Measurements from ENCODE around the gene PFDN2.

Gene PFDN2

GRCh38 chr1:161162052-161162451 is 44.2 kb upstream of the PFDN2 start:
- DNase-seq (ENCODE audit: insufficient read length, low spot score) (no peak), FAIRE-seq (no peak)
- TF ChIP-seq, protein P1, sequence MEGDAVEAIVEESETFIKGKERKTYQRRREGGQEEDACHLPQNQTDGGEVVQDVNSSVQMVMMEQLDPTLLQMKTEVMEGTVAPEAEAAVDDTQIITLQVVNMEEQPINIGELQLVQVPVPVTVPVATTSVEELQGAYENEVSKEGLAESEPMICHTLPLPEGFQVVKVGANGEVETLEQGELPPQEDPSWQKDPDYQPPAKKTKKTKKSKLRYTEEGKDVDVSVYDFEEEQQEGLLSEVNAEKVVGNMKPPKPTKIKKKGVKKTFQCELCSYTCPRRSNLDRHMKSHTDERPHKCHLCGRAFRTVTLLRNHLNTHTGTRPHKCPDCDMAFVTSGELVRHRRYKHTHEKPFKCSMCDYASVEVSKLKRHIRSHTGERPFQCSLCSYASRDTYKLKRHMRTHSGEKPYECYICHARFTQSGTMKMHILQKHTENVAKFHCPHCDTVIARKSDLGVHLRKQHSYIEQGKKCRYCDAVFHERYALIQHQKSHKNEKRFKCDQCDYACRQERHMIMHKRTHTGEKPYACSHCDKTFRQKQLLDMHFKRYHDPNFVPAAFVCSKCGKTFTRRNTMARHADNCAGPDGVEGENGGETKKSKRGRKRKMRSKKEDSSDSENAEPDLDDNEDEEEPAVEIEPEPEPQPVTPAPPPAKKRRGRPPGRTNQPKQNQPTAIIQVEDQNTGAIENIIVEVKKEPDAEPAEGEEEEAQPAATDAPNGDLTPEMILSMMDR (IDR thresholded peaks at IDR 0.05; ENCODE audit: insufficient read depth, missing control alignments): no peak

- DNase-seq (ENCODE audit: insufficient read length, low spot score) (no peak), FAIRE-seq (no peak)
- TF ChIP-seq, protein P1 (IDR thresholded peaks at IDR 0.05; ENCODE audit: insufficient read depth, missing control alignments): no peak
These were observed 43.8 kb upstream of the PFDN2 start for GRCh38 chr1:161161652-161162051.

GRCh38 chr1:161160671-161161145 is 42.9 kb upstream of the PFDN2 start:
- TF ChIP-seq, protein P1 (IDR thresholded peaks at IDR 0.05; ENCODE audit: insufficient read depth, missing control alignments): no peak
- FAIRE-seq: no peak
- no peak for DNase-seq (ENCODE audit: insufficient read length, low spot score)

DNA sequence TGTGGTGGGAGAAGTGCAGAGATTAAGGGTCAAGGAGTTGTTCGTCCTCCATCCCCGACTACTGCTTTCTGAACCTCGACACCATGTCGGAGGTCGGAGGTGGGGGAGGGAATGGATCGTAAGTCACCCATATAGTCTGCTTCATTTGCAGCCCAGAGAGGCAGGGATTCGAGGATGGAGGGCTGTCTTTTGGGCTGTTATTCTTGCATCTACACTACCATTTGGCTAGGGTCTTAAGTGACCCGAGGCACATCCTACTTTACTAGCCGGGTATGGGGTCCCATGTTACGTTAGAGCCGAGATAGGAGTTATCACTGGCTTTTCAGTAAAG is 42.0 kb upstream of the PFDN2 start:
- TF ChIP-seq, protein P1 (IDR thresholded peaks at IDR 0.05; ENCODE audit: insufficient read depth, missing control alignments): no peak
- DNase-seq (ENCODE audit: insufficient read length, low spot score): no peak
- no peak for FAIRE-seq

DNA sequence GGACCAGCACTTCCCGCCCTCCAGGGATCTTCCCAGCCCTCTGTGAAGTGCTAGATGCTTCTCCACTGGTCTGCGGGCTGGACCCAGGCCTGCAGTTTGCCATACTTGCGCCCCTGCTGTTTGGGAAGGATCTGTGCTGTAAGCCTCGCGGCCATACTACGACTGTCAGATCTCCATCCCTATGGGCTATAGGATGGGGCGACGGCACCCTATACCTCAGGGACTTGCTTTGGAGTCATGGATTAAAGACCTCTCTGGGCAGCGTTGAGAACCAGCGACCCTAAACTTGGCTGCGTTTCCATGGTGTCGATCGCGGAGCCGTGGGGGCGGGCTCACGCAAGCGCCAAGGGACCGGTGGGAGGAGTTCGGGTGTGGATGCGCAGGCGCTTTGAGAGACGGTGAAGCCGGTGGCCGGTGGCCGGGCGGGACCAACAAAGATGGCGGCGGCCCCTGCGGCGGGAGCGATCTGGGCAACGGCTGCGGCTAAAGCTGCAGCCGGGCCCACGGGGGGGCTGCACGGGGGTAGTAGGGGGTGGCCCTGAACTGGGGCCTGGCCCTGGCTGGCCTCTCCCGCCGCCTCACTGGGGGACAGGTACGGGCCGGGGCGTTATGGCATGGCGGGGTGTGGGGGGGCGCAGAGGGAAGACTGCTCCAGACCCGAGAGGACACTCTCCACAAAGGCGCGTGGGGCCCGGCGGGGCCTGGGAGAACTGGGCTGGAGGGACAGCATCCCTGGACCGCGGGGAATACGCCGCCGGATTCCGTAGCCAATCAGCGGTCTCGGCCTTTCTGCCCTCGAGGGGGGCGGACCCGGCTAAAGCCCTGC is 41.5 kb upstream of the PFDN2 start, which contains the start of gene USP21:
Gene USP21, plus strand, starts transcription at position 414 of the 826 bp plus-strand sequence. CDS start 1,141 bp downstream, outside the sequence.
- TF ChIP-seq, protein P1 (IDR thresholded peaks at IDR 0.05; ENCODE audit: insufficient read depth, missing control alignments): no peak
- FAIRE-seq (no peak), DNase-seq (ENCODE audit: insufficient read length, low spot score) (peak; percentile 100)

DNA sequence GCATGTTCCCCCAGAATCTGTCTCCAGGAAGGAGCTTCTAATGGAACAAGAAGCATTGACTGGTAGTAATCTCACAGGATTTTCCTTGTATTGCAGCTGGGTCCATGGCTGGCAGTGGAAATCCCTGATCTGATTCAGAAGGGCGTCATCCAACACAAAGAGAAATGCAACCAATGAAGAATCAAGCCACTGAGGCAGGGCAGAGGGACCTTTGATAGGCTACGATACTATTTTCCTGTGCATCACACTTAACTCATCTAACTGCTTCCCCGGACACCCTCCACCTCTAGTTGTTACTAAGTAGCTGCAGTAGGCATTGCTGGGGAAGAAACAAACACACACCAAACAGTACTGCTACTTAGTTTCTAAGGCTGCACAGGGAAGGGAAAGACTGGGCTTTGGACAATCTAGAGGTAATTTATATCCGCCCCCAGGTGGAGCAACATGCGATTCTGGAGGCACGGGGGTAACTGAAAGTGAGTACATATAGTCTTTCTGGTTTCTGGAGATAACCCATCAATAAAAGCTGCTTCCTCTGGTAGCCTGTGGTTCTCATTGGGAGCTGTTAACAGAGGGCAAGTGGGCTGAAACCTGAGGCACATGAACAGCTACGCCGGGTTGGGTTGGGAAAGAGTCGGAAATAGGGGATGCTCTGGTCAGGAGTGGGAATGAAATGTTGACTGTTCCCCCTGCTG is 40.6 kb upstream of the PFDN2 start:
- no peak for FAIRE-seq
- TF ChIP-seq, protein P1 (IDR thresholded peaks at IDR 0.05; ENCODE audit: insufficient read depth, missing control alignments): no peak
- DNase-seq (ENCODE audit: insufficient read length, low spot score): no peak
